ENCODE measurements around the gene PFKFB3. TPM values are rescaled to one million over a fixed set of nuclear protein-coding genes. Genes with fewer than 3 reads are reported as not detected.
"Not testable (repeated sequence)": the region's sequence is repeated elsewhere in the genome, so short reads cannot be mapped to it uniquely, and the experiment has no call there.

PFKFB3 gene
- total RNA-seq, 1 donor from 2014 or later: 52.4 TPM

DNA sequence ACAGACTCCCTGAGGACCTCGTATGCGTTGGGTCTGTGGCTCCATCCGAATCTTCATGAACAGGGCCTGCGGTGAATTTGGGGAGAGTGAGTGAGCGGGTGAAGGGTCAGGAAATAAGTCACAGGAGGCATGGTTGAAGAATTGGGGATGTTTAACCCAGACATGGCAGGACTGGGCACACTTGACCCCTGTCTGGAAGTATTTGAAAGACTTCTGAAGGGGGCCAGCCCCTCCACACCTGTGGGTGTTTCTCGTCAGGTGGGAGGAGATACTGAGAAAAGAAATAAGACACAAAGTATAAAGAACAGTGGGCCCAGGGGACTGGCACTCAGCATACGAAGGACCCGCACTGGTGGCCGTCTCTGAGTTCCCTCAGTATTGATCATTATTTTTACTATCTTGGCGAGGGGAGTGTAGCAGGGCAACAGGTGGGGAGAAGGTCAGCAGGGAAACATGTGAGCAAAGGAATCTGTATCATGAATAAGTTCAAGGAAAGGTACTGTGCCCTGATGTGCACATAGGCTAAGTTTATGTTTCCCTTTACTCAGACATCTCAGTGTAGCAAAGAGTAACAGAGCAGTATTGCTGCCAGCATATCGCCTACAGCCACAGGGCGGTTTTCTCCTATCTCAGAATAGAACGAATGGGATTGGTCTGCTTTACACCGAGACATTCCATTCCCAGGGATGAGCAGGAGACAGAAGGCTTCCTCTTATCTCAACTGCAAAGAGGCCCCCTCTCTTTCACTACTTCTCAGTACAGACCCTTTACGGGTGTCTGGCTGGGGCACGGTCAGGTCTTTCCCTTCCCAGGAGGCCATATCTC is 38.2 kb upstream of the PFKFB3 start:
- H3K4me2 ChIP-seq (ENCODE audit: low read length): peak overlapping the region; percentile 90
- peak overlapping the region; percentile 48 for H3K27ac Mint-ChIP-seq (ENCODE audit: unreplicated experiment)
- DNase-seq (ENCODE audit: low read depth) (no peak), FAIRE-seq (no peak)
- peaks cover 6% of the 10 kb centered on the region for H3K36me3 Mint-ChIP-seq (ENCODE audit: low read depth, unreplicated experiment)
- H3K79me2 ChIP-seq (ENCODE audit: insufficient read depth, low read length): peaks cover 82% of the 10 kb centered on the region
- no peak overlapping the region for H2AFZ ChIP-seq (ENCODE audit: low read depth, low read length)
- peaks cover 9% of the 10 kb centered on the region for H3K4me1 ChIP-seq (ENCODE audit: insufficient read depth, low read length)
- H3K4me3 ChIP-seq (ENCODE audit: insufficient read depth, low read depth, low read length): peak overlapping the region; percentile 71
- H3K36me3 ChIP-seq (ENCODE audit: insufficient read depth, low read length): no peaks in the 10 kb centered on the region
- no peaks in the 10 kb centered on the region for H3K9me3 Mint-ChIP-seq (ENCODE audit: unreplicated experiment)
- H3K4me1 Mint-ChIP-seq (ENCODE audit: low read depth, unreplicated experiment): peaks cover 27% of the 10 kb centered on the region
- H3K27me3 Mint-ChIP-seq (ENCODE audit: low read depth, unreplicated experiment): no peaks in the 10 kb centered on the region
- no peaks in the 10 kb centered on the region for H3K9me3 ChIP-seq (ENCODE audit: insufficient read depth, low read depth, low read length)
- H3K4me3 Mint-ChIP-seq (ENCODE audit: unreplicated experiment): peak overlapping the region; percentile 86
- peaks cover 28% of the 10 kb centered on the region for H4K20me1 ChIP-seq (ENCODE audit: insufficient read depth, low read length)
- H3K27ac ChIP-seq (ENCODE audit: low read depth, low read length): peak overlapping the region; percentile 65
- TF ChIP-seq, protein P1, sequence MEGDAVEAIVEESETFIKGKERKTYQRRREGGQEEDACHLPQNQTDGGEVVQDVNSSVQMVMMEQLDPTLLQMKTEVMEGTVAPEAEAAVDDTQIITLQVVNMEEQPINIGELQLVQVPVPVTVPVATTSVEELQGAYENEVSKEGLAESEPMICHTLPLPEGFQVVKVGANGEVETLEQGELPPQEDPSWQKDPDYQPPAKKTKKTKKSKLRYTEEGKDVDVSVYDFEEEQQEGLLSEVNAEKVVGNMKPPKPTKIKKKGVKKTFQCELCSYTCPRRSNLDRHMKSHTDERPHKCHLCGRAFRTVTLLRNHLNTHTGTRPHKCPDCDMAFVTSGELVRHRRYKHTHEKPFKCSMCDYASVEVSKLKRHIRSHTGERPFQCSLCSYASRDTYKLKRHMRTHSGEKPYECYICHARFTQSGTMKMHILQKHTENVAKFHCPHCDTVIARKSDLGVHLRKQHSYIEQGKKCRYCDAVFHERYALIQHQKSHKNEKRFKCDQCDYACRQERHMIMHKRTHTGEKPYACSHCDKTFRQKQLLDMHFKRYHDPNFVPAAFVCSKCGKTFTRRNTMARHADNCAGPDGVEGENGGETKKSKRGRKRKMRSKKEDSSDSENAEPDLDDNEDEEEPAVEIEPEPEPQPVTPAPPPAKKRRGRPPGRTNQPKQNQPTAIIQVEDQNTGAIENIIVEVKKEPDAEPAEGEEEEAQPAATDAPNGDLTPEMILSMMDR (IDR thresholded peaks at IDR 0.05; ENCODE audit: insufficient read depth, low read depth, low read length): no peak
- TF ChIP-seq EZH2 (IDR thresholded peaks at IDR 0.05; ENCODE audit: insufficient read depth, low read length): no peak
- H3K9ac ChIP-seq (ENCODE audit: low read length): peak overlapping the region; percentile 87
- H3K27me3 ChIP-seq (ENCODE audit: insufficient read depth, low read length): no peaks in the 10 kb centered on the region

DNA sequence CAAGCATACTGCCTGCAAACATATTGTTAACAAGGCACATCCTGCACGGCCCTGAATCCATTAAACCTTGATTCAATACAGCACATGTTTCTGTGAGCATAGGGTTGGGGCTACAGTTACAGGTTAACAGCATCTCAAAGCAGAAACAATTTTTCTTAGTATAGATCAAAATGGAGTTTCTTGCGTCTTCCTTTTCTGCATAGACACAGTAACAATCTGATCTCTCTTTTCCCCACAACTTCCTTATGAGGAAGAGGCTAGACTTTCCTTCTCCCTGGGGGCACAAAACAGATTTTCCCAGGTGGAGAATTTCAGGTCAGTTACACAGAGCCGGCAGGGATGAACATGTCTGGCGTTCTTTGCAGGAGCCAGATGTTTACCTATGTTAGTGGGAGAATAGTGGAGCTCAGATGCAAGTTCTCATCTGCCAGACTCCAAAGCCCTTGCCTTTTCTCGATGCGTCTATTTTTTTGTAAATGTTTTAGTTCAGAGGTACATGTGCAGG is 37.5 kb upstream of the PFKFB3 start:
- Histone ChIP-seq H3K4me1 (ENCODE audit: insufficient read depth, low read length) (peaks cover 12% of the 10 kb centered on the region), H3K4me3 (ENCODE audit: insufficient read depth, low read depth, low read length) (no peak overlapping the region), H3K9me3 (ENCODE audit: insufficient read depth, low read depth, low read length) (no peaks in the 10 kb centered on the region), H3K4me2 (ENCODE audit: low read length) (peak overlapping the region; percentile 90), H3K27ac (ENCODE audit: low read depth, low read length) (no peak overlapping the region), H3K9ac (ENCODE audit: low read length) (no peak overlapping the region), H3K36me3 (ENCODE audit: insufficient read depth, low read length) (no peaks in the 10 kb centered on the region), H3K27me3 (ENCODE audit: insufficient read depth, low read length) (no peaks in the 10 kb centered on the region), H2AFZ (ENCODE audit: low read depth, low read length) (no peak overlapping the region), H4K20me1 (ENCODE audit: insufficient read depth, low read length) (peaks cover 36% of the 10 kb centered on the region), H3K79me2 (ENCODE audit: insufficient read depth, low read length) (peaks cover 82% of the 10 kb centered on the region)
- Mint-ChIP-seq H3K36me3 (ENCODE audit: low read depth, unreplicated experiment) (peaks cover 7% of the 10 kb centered on the region), H3K27me3 (ENCODE audit: low read depth, unreplicated experiment) (no peaks in the 10 kb centered on the region), H3K27ac (ENCODE audit: unreplicated experiment) (no peak overlapping the region), H3K9me3 (ENCODE audit: unreplicated experiment) (no peaks in the 10 kb centered on the region), H3K4me1 (ENCODE audit: low read depth, unreplicated experiment) (peaks cover 28% of the 10 kb centered on the region), H3K4me3 (ENCODE audit: unreplicated experiment) (peak overlapping the region; percentile 16)
- TF ChIP-seq, protein P1 (IDR thresholded peaks at IDR 0.05; ENCODE audit: insufficient read depth, low read depth, low read length): no peak
- no peak for TF ChIP-seq EZH2 (IDR thresholded peaks at IDR 0.05; ENCODE audit: insufficient read depth, low read length)
- DNase-seq (ENCODE audit: low read depth) (no peak), FAIRE-seq (no peak)

DNA sequence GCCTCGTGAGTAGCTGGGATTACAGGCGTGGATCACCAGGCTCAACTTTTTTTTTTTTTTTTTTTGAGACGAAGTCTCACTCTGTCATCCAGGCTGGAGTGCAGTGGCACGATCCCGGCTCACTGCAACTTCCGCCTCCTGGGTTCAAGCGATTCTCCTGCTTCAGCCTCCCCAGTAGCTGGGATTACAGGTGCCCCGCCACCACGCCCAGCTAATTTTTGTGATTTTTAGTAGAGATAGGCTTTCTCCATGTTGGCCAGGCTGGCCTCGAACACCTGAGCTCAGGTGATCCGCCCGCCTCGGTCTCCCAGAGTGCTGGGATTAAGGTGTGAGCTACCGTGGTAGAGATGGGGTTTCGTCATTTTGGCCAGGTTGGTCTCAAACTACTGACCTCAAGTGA is 36.8 kb upstream of the PFKFB3 start:
- FAIRE-seq; H3K4me3 Mint-ChIP-seq (ENCODE audit: unreplicated experiment); H3K27ac Mint-ChIP-seq (ENCODE audit: unreplicated experiment); H3K36me3 ChIP-seq (ENCODE audit: insufficient read depth, low read length); H3K4me3 ChIP-seq (ENCODE audit: insufficient read depth, low read depth, low read length); H3K9me3 Mint-ChIP-seq (ENCODE audit: unreplicated experiment); H3K27me3 ChIP-seq (ENCODE audit: insufficient read depth, low read length); H3K27ac ChIP-seq (ENCODE audit: low read depth, low read length); H3K36me3 Mint-ChIP-seq (ENCODE audit: low read depth, unreplicated experiment); H3K27me3 Mint-ChIP-seq (ENCODE audit: low read depth, unreplicated experiment); DNase-seq (ENCODE audit: low read depth); H3K4me2 ChIP-seq (ENCODE audit: low read length); H2AFZ ChIP-seq (ENCODE audit: low read depth, low read length); H3K9ac ChIP-seq (ENCODE audit: low read length); H3K9me3 ChIP-seq (ENCODE audit: insufficient read depth, low read depth, low read length): not testable (repeated sequence)
- Histone ChIP-seq H3K4me1 (ENCODE audit: insufficient read depth, low read length) (peaks cover 16% of the 10 kb centered on the region), H4K20me1 (ENCODE audit: insufficient read depth, low read length) (peaks cover 41% of the 10 kb centered on the region), H3K79me2 (ENCODE audit: insufficient read depth, low read length) (peaks cover 82% of the 10 kb centered on the region)
- peaks cover 32% of the 10 kb centered on the region for H3K4me1 Mint-ChIP-seq (ENCODE audit: low read depth, unreplicated experiment)

Measured in astrocyte (in vitro differentiated cells and primary cell).